Suprapubic skin (tissue), 4 donors: Measurements from ENCODE around the gene IQCH.

Source experiments
- POLR2A ChIP-seq, 2 donors: fragments of 450-650 bp; IDR thresholded peaks; one replicate each; pipeline ENCODE4 v1.6.1; 2017; ENCODE audit warnings: antibody characterized with exemption in 2 of 2, mild to moderate bottlenecking in 2 of 2, moderate library complexity in 2 of 2
- POLR2AphosphoS5 ChIP-seq, 3 donors: sonication (generic); formaldehyde crosslinking; IDR thresholded peaks; one replicate each; pipeline ENCODE4 v1.6.1; 2017; ENCODE audit warnings: antibody characterized with exemption in 3 of 3
- TF ChIP-seq, protein P1 (sequence below), 2 donors: fragments of 200-600 bp in 1 of 2; fragments of 450-650 bp in 1 of 2; sonication (generic) in 1 of 2; IDR thresholded peaks; one replicate each; pipeline ENCODE4 v1.5.1; 2016 to 2019; ENCODE audit warnings: antibody characterized with exemption in 2 of 2, mild to moderate bottlenecking in 1 of 2, moderate library complexity in 1 of 2

DNA sequence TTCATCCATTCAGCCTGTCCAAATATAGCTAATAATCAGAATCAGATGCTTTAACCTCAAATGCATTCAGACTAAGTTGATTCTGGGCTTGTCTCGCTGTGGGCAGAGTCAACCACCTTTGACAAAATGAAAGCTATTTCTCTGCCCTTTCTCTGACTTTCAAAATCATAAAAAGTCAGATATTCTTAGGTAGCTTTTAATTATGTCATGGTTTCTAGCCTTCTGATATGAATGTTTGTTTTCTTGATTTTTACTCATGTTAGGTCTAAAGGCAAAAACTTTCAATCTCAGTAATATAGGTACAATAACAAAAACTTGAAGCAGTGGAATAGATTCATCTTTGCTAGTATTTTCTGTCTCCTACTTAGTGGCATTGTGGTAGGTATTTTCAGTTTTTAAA, 241.0 kb downstream of the IQCH start:
- TF ChIP-seq, protein P1, sequence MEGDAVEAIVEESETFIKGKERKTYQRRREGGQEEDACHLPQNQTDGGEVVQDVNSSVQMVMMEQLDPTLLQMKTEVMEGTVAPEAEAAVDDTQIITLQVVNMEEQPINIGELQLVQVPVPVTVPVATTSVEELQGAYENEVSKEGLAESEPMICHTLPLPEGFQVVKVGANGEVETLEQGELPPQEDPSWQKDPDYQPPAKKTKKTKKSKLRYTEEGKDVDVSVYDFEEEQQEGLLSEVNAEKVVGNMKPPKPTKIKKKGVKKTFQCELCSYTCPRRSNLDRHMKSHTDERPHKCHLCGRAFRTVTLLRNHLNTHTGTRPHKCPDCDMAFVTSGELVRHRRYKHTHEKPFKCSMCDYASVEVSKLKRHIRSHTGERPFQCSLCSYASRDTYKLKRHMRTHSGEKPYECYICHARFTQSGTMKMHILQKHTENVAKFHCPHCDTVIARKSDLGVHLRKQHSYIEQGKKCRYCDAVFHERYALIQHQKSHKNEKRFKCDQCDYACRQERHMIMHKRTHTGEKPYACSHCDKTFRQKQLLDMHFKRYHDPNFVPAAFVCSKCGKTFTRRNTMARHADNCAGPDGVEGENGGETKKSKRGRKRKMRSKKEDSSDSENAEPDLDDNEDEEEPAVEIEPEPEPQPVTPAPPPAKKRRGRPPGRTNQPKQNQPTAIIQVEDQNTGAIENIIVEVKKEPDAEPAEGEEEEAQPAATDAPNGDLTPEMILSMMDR (IDR thresholded peaks at IDR 0.05), result no peak
- no peak for TF ChIP-seq POLR2A (IDR thresholded peaks at IDR 0.05)
- no peak for TF ChIP-seq POLR2AphosphoS5 (IDR thresholded peaks at IDR 0.05)
